Cardiac septum (tissue), 1 donor: Measurements from ENCODE around the gene MCRS1. TPM values are rescaled to one million over a fixed set of nuclear protein-coding genes. Genes with fewer than 3 reads are reported as not detected.
"Not testable (repeated sequence)": the region's sequence is repeated elsewhere in the genome, so short reads cannot be mapped to it uniquely, and the experiment has no call there.

Experiments used
- DNase-seq: peaks from one replicate; pipeline ENCODE4 v3.0.0-alpha.2; 2020; ENCODE audit warnings: low spot score
- intact Hi-C: fragments of 100-400 bp; cut with DNase I; formaldehyde crosslinking; loops from one replicate; pipeline ENCODE4 v1.14.0; 2022
- total RNA-seq: library from RNA; stranded (reverse); fragmentation: NEBNext Ultra II Directional; extraction: Animal tissue kit (Norgen Biotek cat#: 25700); gene quantifications from one replicate; pipeline ENCODE4 v1.2.1, GENCODE V29; 2021
- donor health status: DM: no; HTN: no; CAD: no.

The MCRS1 gene
- total RNA-seq, 1 donor from 2014 or later = 118 TPM

GRCh38 chr12:49545815-49546214, 22.1 kb downstream of the MCRS1 start:
- intact Hi-C loops = no loop called here

DNA sequence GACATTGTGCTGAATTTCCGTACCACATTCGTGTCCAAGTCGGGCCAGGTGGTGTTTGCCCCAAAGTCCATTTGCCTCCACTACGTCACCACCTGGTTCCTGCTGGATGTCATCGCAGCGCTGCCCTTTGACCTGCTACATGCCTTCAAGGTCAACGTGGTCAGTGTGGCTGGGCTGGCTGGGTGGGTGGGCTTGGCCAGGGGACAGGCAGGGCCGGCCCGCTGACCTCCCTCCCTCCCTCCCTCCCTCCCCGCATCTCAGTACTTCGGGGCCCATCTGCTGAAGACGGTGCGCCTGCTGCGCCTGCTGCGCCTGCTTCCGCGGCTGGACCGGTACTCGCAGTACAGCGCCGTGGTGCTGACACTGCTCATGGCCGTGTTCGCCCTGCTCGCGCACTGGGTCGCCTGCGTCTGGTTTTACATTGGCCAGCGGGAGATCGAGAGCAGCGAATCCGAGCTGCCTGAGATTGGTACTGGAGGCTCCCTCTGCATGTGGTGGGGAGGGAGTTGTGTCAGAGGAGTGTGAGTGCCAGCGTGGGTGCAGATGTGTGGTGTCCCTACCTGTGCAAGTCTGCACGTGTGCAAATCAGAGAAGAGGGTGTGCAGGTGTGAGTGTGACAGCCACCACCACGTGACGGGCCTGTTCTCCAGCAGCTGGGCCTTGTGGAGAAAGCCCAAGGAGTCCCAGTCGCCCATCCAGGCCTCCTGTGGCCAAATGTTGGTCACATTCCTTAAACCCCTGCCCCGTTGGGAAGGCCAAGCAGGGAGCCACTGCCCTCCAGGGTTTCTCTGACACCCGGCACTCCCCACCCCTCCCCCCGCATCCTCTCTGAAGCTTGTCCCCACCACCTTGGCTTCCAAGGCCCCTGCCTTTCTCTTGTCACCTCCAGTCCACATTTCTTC, 23.8 kb downstream of the MCRS1 start:
- DNase-seq = no peak
- intact Hi-C loops = no loop called here

More at GRCh38 chr12:49545815-49546214, 22.1 kb downstream of the MCRS1 start:
- DNase-seq = peak; percentile 50

DNA sequence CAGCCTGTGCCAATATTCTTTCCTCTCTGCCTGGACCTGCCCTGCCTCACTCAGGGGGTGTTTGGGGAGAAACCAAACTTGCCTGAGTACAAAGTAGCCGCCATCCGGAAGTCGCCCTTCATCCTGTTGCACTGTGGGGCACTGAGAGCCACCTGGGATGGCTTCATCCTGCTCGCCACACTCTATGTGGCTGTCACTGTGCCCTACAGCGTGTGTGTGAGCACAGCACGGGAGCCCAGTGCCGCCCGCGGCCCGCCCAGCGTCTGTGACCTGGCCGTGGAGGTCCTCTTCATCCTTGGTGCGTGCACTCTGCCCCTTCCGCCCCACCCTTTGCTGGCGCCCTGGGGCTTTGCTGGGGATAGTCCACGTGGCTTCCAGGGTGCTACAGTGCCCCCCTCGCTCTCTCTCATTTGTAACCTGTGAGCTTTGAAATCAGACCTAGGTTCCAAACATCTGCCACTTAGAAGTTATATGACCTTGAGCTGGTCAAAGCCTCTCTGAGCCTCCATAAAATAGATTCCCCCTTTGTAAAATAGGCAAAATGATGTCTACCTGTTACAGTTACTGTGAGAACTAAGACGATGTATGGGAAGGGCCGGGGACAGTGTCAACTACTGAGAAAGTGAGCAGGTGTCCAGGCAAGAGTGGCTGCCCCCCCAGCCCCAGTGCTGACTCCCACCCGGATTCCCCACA, 24.6 kb downstream of the MCRS1 start:
- DNase-seq = no peak
- intact Hi-C loops = no loop called here

- DNase-seq = no peak
Measured at GRCh38 chr12:49542592-49543160, 25.3 kb downstream of the MCRS1 start.

GRCh38 chr12:49541911-49542505, 25.9 kb downstream of the MCRS1 start:
- DNase-seq = no peak
- intact Hi-C loops = no loop called here

More at GRCh38 chr12:49542592-49543160, 25.3 kb downstream of the MCRS1 start:
- intact Hi-C loops = no loop called here

DNA sequence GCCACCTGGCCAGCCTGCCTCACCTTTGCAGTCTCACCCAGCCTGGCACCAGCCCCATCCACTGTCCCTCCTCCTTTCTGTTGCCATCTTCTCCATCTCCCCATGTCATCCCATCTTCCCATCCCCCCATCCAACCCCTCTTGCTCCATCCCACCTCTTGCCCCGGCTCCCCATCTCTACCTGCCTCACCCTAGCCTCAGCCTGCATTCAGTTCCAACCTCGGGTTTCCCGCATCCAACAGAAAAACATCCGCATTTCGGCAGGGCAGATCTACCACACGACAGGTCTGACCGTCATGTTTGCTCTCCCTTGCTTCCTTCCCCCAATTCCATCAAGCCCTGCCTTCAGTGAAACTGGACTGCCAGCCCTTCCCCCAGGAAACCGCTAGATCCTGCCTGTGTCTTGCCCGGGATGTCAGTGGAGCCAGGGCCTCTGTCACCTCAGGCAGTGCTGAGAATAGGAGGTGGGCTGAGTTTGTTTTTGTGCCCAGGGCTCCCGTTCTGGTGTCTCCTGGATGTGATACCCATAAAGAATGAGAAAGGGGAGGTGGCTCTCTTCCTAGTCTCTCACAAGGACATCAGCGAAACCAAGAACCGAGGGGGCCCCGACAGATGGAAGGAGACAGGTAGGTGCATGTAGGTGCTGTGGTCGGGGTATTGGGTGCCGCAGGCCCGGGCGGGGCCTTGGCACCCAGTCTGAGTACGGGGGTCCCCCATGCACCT, 26.6 kb downstream of the MCRS1 start:
- intact Hi-C loops = no loop called here
- DNase-seq = no peak

DNA sequence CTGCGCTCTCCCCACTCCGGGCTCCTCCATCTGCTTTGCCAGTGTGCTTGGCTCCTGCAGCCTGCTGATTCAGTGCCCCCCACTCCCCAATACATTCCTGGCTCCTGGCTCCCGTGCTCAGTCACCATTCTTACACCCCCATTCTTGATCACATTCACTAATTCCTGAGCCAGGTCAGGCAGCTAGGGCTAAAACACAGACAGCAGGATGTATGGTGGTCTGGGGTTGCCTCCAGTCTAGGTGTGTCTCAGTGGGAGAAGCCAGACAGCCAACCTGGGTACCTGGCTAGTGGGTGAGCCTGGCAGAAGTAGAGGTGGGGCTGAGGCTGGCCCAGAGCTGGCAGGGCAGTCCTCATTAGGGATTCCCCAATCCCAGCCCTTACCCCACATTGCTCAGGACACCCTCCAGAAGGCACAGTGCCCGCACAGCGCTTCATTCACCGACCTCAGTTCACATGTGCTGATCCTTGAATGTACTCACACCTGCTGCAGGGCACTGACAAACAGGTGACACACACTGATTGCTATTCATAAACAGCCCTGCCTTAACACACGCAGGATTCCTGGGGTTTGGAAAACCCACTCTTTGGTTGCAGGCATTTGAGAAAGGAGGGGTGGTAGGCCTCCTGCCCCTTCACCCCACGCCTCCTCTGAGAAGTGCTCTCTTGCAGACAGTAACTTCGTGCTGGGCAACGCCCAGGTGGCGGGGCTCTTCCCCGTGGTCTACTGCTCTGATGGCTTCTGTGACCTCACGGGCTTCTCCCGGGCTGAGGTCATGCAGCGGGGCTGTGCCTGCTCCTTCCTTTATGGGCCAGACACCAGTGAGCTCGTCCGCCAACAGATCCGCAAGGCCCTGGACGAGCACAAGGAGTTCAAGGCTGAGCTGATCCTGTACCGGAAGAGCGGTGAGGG, 27.5 kb downstream of the MCRS1 start:
- intact Hi-C loops = no loop called here
- no peak for DNase-seq

GRCh38 chr12:49539406-49540228, 28.3 kb downstream of the MCRS1 start:
- DNase-seq = no peak
- intact Hi-C loops = no loop called here

DNA sequence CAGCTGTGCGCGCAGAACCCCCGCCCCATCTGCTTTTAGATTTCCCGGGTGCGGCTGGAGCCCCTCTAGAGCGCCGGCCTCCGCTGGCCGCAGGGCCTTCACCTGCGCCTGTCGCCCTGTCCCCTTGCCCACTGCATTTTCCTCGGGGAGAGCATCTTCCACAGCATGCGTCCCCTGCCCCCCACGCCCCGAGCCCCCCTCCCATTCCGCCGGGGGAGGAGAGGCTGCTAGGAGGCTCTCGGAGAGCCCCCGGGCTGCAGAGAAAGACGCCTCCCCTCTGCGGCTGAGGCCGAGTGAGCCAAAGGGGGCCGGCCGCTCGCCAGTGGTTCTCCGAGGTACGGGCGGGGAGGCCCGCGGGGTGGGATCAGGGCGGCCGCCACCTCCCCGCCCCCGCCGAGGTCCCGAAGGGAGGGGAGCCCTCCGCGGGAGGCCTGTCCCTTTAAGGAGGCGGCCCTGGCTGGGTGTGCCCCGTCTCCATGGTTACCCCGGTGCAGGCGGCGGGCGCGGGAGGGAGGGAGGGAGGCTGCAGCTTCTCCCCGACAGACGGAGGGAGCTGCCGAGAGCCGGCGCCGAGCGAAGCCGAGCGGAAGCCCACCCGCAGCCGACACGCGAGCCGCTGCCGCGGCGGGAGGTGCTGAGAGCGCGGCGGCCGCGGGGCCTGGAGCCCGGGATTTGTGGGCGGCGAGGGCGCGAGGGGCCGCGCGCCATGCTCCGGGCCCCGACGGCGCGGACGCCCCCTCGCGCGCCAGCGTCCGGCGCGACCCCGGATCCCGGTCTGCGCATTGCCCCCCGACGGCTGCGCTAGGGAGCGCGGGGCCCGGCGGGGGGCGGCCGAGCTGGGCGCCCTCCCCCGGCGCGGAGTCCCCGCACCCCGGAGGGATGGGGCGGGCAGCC, 29.2 kb downstream of the MCRS1 start, which contains the start of gene KCNH3:
Gene KCNH3 (plus strand): TSS at position 521 of the 894 bp plus-strand sequence. CDS start 387 bp downstream, outside the sequence.
- intact Hi-C loops = no loop called here
- DNase-seq = peak; percentile 93

DNA sequence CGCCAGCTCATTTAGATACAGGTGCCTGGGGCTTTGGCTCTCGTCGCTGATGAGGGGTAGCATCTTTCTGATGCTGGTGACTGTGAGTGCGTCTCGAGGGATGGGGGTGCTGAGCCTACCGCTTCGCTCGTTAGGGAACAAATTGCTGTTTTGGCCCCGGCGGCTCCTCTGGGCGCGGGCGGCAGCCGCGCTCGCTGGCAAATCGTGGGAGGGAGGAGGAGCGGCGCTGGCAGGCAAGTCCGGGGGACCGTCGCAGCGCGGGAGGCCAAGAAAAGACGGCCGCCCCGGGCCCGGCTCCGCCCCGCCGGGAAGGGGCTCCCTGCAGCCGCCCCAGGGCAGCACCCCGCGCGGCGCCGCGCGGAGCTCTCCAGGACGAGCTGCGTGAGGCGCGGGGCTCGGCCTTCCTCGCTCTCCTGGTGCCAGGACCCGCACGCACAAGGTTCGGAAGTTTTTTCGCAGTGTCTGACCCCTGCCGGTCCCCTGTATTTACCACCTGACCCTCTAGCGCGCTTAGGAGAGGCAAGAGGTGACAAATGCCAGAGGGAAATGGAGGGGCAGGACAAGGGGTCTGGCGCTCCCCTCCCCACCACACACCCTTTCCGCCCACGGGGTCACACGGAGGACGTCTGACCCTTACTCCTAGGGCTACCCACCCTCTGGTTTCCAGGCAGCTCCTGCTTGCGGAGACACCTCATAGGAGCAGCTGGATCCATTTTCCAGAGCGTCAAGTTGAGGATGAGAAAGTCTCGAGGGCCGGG, 30.0 kb downstream of the MCRS1 start:
- DNase-seq = no peak
- intact Hi-C loops = no loop called here

DNA sequence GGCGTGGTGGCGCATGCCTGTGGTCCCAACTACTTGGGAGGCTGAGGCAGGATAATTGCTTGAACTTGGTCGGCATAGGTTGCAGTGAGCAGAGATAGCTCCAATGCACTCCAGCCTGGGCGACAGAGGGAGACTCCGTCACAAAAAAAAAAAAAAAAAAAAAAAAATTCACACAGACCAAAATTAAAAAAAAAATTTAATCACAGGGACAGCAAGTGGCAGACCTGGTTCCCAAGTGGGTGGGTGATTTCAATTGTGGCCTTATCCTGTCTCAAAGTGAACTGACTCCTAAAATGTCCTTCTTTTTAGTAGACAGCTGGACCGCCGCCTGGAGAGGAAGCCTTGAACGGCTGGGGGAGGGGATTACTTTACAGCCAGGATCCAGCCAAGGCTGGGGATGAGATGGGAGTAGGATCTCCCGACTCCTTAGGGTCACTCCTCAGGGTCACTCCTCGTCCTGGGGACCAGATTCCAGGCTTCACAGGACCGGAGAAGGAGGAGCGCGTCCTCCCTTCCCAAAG, 30.7 kb downstream of the MCRS1 start:
- DNase-seq = no peak
- intact Hi-C loops = no loop called here

DNA sequence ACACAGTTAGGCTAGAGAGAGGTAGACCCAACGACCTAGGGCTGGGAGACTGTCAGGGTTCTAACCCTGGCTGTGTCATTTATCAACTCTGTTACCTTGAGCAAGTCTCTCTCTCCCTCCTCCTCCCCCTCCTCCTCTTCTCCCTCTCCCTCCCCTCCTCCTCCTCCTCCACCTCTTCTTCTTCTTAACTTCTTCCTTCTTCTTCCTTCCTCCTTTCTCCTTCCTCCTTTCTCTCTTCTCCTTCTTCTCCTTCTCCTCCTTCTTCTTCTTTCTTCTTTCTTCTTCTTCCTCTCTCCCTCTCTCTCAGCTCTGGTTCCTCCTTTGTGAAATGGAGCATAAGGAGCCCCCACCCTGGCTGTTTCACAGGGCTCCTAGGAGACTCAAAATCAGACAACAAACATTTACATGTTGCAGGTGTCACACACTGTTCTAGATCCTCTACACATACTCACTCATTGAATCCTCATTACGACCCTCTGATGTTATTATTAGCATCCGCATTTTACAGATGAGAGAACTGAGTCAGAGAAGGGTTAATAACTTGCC, 31.3 kb downstream of the MCRS1 start:
- no peak for DNase-seq
- intact Hi-C loops = no loop called here

GRCh38 chr12:49535921-49536525, 31.9 kb downstream of the MCRS1 start:
- intact Hi-C loops = no loop called here
- no peak for DNase-seq

DNA sequence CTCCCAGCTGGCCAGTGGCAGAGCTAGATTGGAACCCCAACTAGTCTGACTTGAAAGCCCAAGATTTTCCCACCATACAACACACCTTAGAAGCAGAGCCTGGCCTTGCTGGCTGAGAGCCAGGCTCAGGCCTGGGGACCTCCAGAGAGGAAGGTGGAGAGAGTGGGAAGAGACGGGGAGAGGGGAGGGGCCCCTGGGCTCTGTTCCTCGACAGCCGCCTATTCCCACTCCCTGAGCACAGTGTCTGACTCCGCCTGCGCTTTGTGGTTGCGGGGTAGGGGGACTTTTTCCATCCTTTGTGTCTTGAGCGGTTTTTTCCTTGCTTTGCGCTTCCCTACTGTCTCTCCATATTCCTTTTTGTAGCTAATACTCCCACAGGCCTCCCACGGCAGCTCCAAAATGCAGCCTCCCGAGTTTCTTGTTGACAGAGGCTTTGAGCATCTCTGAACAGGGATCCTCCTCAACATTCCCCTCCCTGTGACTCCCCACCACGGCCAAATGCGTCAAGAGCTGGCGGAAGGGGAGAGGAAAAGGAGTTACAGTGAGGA, 33.1 kb downstream of the MCRS1 start:
- intact Hi-C loops = no loop called here
- DNase-seq = no peak

GRCh38 chr12:49534122-49534521, 33.8 kb downstream of the MCRS1 start:
- intact Hi-C loops, DNase-seq: not testable (repeated sequence)
